Glomerular endothelial cell (primary cell): ENCODE data around the gene ACAP1. TPM values are rescaled to one million over a fixed set of nuclear protein-coding genes. Genes with fewer than 3 reads are reported as not detected.
"Not testable (repeated sequence)": the region's sequence is repeated elsewhere in the genome, so short reads cannot be mapped to it uniquely, and the experiment has no call there.

Experiments used
- DNase-seq: peaks from one replicate; pipeline ENCODE4 v3.0.0-alpha.2; 2011; ENCODE audit warnings: low read depth, low spot score; ENCODE audit errors: extremely low read depth
- total RNA-seq: library from RNA; depleted of rRNA; stranded (reverse); fragments of >200 nt; gene quantifications from 2 replicates; pipeline ENCODE4 v1.2.3, GENCODE V29; 2015

ACAP1 gene
- total RNA-seq, 1 donor from 2014 or later: not detected

DNA sequence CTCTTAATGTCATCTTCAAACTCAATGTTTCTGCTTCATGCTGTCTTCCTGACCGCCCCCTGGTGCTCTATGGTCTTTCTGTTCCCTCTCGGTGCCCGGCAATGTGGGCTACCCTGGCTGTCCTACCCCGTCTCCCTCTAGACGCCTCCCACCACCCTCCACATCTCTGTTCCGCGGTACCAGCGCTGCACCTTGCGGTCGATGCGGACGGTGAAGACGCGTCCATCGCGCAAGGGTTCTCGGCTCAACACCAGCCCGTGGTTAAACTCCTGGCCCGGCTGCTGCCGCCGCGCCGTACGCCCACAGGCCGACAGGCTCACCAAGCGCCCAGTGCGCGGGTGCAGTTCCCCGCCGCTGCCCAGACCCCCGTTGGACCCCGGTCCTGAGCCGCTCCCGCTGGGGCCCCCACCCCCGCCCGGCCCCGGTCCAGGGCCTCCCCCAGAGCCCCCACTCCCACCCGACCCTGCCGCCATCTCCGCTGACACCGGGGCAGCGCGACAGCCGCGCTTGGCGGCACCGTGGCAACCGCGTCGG is 7.4 kb upstream of the ACAP1 start, which contains the start of gene NEURL4:
NEURL4 (minus strand) TSS at position 496 of the 534 bp plus-strand sequence; CDS start at position 473, 23 bp downstream.
- no peak for DNase-seq

DNA sequence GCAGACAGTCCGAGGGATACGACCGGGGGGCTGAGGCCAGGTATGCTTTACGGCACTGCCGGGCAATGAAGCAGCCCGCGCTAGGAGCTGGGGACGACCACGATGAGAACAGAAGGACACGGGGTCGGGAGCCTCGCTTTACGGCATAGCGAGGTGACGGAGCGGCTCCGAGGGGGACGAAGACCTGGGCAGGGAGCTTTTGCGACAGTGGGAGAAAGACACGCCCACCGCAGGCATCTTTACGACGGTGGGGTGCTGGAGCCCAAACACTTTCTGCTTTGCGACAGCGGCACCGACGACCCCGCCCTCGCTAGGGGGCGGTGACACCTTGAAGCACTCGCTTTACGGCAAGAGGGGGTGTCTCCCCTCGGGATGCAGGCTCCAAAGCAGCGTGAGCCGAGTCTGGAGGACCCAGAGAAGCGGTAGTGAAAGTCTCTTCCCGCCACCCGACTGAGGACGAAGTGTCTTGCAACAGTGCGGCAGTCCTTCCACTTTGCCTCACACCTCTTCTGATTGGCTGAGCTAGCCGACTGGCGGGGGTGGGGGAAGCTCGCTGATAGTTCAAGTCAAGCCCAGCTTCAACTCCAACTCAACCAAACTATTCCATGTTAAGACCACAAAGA is 6.8 kb upstream of the ACAP1 start:
- peak; percentile 92 for DNase-seq

DNA sequence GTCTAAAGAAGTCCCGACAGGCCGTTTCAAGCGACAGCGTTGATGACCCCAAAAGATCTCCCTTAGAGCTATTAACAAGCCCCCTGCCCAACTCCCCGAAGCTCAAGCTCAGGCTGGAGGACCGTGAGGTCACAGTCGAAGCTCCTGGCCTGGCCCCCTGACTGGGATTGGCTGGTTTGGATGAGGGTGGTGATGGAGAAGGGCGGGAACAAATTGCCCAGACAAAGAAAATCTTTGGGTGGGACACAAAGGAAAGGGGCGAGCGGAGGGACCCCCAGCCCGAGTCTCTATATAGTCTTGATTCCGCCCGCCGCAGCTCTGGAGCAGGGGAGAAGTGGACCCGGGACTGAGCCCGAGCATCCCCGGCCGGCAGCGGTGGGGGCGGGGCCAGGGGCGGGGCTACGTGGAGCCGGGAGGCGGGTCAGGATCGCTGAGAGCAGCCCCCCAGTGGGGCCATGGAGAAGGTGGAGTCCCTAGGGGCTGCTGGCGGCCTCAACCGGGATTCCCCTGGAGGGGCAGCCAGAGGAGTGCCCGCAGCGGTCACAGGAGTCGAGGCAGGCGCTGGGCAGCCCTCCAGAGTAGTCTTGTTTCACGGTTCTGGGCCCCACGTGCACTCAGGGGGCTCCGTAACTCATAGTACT is 6.2 kb upstream of the ACAP1 start:
- DNase-seq: peak; percentile 60

DNA sequence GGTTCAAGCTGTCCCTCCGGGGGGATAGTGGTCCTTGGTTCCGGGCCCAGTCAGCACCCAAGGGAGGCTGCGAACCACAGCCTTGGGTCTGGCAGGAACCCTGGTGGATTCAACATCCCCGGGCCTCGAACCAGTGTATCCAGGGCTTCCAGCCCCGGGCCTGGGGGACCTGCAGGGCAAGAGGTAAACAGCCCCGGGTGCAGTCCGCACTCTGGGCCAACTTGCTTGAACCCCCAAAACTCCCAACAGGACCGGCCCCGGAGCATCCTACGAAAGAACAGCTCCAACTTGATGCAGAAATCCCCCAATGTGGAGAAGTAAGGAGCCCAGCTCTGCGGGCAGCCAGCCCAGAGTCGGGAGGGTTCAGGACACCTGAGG is 5.7 kb upstream of the ACAP1 start:
- DNase-seq: no peak

DNA sequence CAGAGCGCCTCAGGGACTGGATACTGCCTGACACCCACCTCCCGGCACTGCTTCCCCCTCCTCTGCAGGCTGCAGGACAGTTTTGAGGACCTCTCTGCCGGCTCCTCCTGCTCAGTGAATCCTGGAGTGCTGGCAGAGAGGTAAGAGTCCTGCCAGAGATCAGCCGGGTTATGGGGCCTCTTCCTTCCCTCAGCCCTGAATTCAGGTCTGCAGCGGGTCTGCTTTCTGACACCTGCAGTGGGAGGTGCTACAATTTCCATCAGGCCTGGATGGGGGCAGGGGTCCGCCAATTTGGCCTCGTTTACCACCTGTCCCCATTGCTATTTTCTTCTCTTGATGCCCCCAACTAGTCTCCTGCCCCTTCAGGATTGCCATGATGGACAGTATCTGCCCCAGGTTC is 4.2 kb upstream of the ACAP1 start:
- DNase-seq: no peak

DNA sequence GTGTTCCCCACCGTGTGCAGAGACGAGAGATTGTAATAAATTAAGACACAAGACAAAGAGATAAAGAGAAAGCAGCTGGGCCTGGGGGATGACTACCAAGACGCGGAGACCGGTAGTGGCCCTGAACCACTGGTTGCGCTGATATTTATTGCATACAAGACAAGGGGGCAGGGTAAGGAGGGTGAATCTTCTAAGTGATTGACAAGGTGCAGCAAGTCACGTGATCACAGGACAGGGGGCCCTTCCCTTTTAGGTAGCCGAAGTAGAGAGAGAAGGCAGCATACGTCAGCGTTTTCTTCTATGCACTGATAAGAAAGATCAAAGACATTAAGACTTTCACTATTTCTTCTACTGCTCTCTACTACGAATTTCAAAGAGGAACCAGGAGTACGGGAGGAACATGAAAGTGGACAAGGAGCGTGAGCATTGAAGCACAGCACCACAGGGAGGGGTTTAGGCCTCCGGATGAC is 3.7 kb upstream of the ACAP1 start:
- DNase-seq: not testable (repeated sequence)

DNA sequence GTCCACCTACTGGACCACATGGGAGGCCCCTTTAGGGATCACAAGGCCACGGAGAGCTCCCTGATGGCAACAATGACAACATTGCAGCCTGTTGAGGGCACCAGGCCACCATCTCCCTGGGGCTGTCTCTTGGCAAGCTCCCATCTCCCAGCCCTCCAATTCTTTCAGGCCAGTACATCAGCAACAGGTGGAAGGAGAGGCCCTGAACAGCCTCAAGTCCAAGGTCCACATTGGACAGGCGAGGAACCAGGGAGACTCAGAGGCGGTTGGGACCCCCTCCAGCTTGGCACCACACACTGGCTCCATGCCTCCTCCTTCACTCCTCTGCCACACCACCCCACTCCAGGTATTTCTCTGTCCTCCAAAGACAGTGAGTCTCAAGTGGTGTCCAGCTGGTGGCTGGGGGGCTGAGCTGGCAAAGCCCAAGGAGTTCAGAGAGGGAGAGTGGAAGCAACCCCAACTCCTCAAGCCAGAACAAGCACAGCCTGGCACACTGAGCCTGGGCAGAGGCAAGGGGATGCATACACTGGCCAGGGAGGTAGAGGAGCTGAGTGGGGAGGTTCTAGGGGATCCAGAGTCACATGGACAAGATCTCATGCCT is 1.3 kb upstream of the ACAP1 start:
- DNase-seq: no peak

DNA sequence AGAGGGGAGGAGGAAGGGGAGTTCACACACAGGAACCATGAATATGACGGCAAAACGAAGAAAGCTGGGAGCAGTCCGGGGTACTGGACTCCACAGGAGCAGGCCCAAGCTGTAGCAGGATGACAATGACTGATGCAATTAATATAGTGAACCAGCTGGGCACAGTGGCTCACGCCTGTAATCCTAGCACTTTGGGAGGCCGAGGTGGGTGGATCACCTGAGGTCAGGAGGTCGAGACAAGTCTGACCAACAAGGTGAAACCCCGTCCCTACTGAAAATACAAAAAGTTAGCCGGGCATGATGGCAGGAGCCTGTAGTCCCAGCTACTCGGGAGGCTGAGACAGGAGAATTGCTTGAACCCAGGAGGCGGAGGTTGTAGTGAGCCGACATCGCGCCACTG is 564 bp upstream of the ACAP1 start:
- not testable (repeated sequence) for DNase-seq

DNA sequence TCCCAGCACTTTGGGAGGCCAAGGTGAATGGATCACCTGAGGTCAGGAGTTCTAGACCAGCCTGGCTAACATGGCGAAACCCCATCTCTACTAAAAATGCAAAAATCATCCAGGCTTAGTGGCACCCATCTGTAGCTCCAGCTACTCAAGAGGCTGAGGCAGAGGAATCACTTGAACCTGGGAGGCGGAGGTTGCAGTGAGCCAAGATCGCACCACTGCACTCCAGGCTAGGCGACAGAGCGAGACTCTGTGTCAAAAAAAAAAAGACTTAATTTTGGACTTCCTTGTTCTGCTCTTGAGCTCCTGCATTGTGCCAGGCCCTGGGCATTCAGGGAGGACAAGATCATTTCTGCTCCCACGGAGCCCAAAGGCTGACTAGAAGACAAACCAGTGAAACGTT is 1.3 kb downstream of the ACAP1 start:
- DNase-seq: not testable (repeated sequence)

DNA sequence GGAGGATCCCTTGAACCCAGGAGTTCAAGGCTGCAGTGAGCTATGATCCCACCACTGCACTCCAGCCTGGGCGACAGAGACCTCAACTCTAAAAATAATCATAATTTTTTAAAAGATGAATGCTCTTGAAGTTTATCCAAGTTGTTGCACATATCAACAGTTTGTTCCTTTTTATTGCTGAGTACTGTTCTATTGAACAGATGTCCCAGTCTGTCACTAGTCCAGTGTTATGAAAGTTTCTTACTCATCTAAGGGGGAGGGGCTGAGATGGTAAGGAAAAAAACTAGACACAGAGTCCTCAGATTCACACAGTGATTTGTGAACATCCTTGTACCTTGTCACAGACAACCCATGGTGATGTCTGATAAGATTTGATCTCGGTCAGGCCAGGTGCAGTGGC is 3.9 kb downstream of the ACAP1 start:
- DNase-seq: no peak

DNA sequence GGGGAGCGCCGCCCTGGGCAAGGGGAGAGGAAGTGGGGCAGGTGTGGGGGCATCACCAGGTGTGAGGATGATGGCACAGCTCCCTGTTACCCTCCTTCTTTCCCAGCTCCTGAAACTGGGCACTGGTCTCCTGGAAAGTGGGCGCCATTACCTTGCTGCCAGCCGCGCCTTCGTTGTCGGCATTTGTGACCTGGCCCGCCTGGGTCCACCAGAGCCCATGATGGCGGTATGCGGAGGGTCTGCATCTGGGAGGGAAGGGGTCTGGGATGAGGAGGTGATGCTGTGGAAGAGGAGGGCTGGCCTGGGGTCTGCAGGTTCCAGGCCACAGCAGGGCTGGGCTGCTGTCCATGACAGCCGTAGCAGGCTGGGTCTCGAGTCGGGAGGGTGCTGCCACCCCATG is 5.5 kb downstream of the ACAP1 start:
- no peak for DNase-seq

DNA sequence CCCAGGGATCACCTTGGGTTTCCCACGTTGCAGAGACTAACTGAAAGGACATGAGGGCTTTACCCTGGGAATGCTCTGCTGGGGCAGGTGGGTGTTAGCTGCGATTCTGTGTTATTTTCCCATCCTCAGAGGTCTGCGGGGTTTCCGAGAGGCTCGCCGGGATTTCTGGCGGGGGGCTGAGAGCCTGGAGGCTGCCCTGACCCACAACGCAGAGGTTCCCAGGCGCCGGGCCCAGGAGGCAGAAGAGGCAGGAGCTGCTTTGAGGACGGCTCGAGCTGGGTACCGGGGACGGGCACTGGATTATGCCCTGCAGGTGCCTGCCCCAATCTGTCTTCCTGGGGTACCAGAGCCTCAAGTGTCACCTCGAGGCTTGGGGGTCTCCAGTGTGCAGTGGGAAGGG is 6.9 kb downstream of the ACAP1 start:
- DNase-seq: no peak

DNA sequence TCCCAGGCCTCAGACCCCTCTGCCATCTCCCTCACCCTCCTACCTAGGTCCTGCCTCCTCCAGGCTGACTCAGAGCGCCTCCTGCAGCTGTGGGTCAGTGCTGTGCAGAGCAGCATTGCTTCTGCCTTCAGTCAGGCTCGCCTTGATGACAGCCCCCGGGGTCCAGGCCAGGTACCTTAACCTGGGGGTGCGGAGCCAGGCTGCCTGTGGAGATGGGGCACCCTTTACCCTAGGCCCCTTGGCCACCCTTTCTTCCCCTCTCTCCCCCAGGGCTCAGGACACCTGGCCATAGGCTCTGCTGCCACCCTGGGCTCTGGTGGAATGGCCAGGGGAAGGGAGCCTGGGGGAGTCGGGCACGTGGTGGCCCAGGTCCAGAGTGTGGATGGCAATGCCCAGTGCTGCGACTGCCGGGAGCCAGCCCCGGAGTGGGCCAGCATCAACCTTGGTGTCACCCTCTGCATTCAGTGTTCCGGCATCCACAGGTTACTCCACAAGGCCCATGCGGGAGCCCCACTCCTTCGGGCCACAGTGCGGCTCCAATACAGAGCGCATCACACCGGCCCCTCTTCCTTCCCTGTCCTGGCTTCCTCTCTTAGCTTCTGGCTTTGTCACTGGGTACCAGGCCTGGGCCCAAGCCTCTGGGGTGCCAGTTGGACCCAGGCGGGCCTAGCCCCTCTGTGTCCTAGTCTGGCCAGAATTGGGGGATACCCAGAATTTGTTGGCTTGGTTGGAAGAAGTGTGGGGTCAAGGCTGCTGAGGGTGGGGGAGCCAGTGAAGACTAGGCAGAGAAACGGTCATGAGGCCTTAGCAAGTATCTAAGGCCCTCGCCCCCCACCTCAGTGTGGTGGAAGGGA is 10.7 kb downstream of the ACAP1 start:
- DNase-seq: no peak

DNA sequence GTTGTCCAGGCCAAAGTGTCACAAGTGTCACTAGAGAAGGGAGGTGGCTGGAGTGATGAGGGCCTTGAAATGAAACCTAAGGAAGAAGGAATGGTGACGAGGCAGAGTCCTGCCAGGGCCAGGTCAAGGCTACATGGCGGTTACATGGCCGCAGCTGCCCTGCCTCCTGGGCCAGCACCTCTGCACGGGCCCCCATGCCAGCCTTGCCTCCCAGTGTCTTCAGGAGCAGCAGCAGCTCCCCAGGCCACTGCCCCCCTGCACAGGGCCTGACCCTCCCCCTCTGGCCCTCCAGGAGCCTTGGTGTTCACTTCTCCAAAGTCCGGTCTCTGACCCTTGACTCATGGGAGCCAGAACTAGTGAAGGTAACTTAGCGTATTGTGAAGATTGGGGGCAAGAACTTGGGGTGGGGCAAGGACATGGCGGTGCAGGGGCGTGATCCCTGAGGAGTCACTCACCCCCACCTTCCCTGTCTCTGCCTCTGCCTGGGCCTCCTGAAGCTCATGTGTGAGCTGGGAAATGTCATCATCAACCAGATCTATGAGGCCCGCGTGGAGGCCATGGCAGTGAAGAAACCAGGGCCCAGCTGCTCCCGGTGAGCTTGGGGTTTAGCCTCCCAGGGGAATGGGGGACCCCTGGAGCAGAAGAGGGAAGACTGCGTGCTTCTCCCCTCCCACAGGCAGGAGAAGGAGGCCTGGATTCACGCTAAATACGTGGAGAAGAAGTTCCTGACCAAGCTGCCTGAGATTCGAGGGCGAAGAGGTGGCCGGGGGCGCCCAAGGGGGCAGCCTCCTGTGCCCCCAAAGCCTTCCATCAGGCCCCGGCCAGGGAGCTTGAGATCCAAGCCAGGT is 11.5 kb downstream of the ACAP1 start:
- no peak for DNase-seq

DNA sequence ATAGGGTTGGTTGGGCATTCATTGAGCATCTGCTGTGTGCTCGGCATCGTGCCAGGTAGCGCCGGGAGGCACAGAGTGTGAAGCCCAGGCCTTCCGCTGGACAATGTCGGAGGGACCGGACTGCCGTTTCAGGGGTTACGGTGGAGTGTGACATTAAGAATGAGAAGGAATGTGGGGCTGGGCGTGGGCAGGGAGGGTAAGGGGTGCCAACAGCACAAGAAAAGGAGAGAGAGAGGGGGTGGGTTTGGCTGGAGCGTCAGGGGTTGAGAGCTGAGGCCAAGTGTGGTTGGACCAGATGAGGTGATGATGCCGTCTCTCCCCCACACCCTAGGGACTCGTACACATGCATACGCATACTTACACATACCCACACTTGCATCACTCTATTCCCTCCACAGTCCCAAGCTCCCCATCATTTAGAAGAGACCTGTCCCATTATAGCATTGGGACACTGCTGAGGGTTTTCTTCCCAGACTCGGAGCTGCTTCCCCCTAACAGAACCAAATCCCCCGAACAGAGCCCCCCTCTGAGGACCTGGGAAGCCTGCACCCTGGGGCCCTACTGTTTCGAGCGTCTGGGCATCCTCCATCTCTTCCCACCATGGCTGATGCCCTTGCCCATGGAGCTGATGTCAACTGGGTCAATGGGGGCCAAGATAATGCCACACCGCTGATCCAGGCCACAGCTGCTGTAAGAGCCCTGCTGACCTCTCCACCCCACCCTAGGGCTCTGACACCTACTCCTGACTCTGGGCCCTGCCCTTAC is 12.3 kb downstream of the ACAP1 start:
- no peak for DNase-seq

DNA sequence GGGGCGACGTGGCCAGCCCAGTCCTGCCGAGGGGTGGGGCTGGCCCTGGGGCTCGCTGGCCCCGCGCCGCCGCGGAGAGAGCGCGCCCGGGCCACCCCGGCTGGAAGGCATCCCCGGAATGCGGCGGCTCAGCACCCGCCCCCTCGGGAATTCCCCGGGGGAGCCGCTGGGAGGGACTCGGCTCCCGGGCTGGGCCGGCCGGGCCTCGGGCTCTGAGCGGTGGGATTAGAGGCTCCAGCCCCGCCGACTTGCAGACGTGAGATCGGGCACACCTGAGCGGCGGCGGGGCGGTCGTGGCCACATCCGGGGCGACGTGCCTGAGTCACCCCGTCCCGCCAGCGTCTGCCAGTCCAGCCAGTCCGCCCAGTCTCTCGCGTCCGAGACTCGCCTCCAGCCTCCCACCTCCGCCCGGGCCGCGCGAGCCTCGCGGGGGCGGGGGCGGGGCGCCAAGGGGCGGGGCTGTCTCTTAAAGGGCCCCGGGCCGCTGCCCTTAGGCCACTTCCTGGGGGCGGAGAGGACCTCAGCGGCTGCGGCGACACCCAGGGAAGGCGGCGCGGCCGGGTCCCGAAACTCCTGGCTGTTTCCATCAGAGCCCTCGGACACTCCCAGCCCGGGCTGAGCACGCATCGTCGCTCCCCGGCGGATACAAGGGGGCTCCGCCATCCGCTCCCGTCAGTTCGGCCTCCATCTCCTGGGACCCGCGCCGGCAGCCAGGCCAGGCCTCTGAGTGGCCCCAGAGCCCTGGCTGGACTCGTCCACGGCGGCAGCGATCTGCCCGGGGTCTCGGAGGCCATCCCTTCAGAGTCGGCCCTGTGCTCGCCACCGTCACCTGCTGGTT is 15.6 kb downstream of the ACAP1 start, which contains the start of gene KCTD11:
KCTD11 (plus strand) TSS at position 498 of the 838 bp plus-strand sequence.
- no peak for DNase-seq

DNA sequence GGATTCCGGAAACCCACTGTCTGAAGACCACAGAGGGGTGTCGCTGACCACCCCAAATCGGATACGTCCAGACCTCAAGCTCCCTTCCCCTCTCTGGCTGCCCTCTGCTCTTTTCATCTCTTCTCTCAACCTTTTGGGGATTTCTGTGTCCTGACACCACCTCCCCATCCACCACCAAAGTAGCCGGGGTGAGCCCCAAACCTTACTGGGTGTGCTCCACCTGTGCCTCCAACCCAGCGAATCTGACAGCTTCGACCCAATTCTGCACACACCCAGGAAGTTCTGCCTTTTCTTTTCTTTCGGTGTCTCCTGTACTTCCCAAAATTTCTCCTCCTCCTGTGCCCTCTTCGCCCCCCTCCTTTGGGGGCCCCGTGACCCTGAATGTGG is 16.2 kb downstream of the ACAP1 start:
- DNase-seq: no peak

DNA sequence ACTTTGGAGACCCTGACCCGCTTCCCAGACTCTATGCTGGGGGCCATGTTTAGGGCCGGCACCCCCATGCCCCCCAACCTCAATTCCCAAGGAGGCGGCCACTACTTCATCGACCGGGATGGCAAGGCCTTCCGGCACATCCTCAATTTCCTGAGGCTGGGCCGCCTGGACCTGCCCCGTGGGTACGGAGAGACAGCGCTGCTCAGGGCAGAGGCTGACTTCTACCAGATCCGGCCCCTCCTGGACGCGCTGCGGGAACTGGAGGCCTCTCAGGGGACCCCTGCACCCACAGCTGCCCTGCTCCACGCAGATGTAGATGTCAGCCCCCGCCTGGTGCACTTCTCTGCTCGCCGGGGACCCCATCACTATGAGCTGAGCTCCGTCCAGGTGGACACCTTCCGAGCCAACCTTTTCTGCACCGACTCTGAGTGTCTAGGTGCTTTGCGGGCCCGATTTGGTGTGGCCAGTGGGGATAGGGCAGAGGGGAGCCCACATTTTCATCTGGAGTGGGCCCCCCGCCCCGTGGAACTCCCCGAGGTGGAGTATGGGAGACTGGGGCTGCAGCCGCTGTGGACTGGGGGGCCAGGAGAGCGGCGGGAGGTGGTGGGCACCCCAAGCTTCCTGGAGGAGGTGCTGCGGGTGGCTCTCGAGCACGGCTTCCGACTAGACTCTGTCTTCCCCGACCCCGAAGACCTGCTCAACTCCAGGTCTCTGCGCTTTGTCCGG is 16.7 kb downstream of the ACAP1 start:
- DNase-seq: no peak
